ENCODE data around the gene JAG2. TPM values are rescaled to one million over a fixed set of nuclear protein-coding genes. Genes with fewer than 3 reads are reported as not detected.

Gene JAG2
- total RNA-seq, 2 experiments from 2014 or later, result 0.76 to 3.2 TPM

DNA sequence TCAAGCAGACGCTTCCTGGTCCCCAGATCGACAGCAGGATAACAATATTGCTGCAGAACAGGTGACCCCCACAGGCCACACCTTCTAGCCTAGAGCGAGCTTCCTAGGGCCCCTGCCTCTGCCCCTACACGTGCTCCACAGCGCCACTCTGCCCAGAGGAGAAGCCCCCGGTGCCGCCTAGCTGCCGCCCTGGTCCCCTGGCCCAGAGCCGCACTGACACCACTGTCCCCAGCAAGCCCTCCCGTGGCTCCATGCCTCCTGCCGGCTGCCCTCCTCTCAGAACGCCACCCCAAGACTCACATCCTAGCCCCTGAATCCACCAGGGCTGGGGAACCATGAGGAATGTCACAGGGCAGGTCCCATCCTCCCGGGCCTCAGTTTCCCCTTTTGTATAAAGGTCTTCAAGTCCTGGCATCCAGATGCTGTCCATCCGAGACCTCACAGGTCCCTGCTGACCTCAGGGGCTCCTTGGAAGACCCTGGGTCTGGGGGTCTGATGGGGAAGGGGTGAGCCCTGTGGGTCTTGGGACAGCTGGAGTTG is 31.0 kb downstream of the JAG2 start:
- no peaks in the 10 kb centered on the region for H3K4me1 Mint-ChIP-seq
- no peak for ATAC-seq
- H3K4me3 Mint-ChIP-seq, result no peak overlapping the region
- H3K9me3 Mint-ChIP-seq (ENCODE audit: low read depth), result peaks cover 5% of the 10 kb centered on the region
- no peaks in the 10 kb centered on the region for H3K36me3 Mint-ChIP-seq
- CTCF ChIA-PET, result no interaction called here
- H3K27me3 Mint-ChIP-seq, result peaks cover 9% of the 10 kb centered on the region
- H3K27ac Mint-ChIP-seq, result no peak overlapping the region
- no peak for DNase-seq

DNA sequence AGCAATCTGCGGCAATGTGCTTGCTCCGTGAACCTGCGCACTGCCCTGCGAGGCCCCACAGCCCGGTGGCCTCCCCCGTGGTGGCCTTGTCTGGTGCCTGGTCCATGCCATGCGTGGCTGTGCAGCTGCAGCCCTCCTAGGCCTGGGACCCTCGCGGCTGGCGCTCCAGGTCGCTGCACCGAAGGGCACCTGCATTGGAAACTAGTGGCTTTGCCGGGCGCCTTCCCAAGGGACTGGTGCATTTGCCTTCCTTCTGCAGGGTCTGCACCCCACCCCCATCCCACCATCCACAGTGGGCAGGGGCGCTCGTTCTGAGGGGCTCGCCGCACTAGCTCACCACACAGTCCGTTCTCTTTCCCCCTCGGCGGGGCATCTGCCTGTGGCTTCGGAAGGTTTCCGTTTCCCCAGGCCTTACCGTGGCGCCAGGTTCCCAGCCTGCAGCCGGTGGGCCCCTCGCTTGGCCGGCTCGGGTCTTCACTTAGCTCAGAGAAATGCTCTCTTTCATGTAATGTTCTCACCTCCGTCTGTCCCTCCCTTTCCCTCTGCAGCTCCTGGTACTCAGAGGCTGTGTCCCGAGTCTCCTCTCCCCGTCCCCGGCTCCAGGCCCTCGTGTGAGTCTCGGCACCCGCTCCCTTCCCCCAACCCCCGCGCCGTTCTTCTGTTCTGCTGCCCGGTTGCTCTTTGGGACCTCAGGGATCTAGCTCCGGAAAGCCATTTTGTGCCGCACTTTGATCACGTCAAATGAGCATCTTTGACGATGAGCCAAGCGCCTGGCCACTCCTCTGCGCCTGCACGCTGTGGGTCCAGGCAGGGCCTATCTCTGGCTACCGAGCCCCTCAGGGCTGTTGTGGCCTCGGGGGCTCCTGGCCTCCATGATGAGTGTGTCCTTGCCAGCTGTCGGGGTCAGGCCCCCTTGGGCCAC is 31.9 kb downstream of the JAG2 start:
- Mint-ChIP-seq H3K27ac (no peak overlapping the region), H3K4me3 (no peak overlapping the region), H3K36me3 (no peaks in the 10 kb centered on the region), H3K9me3 (ENCODE audit: low read depth) (peaks cover 5% of the 10 kb centered on the region), H3K4me1 (no peaks in the 10 kb centered on the region), H3K27me3 (peaks cover 9% of the 10 kb centered on the region)
- CTCF ChIA-PET, result no interaction called here
- no peak for DNase-seq
- ATAC-seq, result no peak

DNA sequence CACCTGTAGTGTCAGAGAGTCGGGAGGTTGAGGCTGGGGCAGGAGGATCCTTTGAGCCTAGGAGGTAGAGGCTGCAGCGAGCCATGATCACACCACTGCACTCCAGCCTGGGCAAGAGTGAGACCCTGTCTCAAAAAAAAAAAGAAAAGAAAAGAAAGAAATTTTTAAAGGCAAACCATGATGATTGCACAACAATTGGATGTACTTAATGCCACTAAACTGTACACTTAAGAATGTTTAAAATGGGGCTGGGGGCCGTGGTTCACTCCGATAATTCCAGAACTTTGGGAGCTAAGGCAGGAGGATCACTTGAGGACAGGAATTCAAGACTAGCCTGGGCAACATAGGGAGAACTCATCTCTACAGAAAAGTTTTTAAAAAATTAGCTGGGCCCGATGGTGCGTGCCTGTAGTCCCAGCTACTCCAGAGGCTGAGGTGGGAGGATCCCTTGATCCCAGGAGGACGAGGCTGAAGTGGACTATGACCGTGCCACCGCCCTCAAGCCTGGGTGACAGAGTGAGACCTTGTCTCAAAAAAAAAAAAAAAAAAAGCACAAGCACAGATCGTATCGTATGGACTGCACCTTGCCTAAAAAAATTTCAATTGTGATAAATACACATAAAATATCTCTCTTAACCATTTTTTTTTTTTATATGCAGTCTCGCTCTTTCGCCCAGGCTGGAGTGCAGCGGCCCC is 32.7 kb downstream of the JAG2 start:
- Mint-ChIP-seq H3K4me1 (no peaks in the 10 kb centered on the region), H3K36me3 (no peaks in the 10 kb centered on the region), H3K27me3 (peaks cover 9% of the 10 kb centered on the region), H3K4me3 (no peak overlapping the region), H3K9me3 (ENCODE audit: low read depth) (peaks cover 5% of the 10 kb centered on the region), H3K27ac (no peak overlapping the region)
- CTCF ChIA-PET, result interaction anchor here (0.7 kb wide), 2 partner anchors 744 to 1234 kb away, joined by 3 read pairs; no protein-coding TSS in a partner anchor
- ATAC-seq (no peak), DNase-seq (no peak)

DNA sequence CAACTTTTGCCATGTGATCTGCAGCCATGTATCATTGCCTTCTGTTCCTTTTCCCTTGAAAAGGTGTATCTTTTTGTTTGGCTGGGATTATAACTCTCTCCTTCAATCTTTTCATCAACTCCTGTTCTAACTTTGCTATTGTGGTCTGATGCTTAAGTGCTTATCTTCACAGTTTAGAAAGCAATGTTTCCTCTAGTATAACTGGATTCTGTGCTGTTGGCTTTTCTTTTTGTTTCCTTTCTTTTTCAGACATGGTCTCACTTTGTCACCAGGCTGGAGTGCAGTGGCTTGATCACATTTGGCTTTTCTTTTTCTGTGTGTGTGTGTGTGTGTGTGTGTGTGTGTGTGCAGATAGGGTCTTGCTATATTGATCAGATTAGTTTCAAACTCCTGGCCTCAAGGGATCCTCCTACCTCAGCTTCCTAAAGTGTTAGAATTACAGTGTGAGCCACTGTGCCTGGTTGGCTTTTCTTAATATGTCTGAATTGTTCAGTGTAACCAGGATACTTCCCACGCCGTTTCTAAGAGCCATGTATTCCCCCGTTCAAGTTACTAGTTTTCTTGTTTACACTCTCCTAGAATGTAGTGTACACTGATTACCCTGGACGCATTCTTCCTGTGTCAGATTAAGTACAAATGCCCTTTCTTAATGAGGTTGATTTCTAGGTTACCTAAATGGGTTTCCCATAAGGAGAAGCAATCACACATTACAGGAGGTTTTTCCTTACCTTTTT is 35.5 kb downstream of the JAG2 start:
- Mint-ChIP-seq H3K27me3 (peaks cover 17% of the 10 kb centered on the region), H3K4me1 (no peaks in the 10 kb centered on the region), H3K9me3 (ENCODE audit: low read depth) (no peaks in the 10 kb centered on the region), H3K36me3 (no peaks in the 10 kb centered on the region), H3K27ac (no peak overlapping the region), H3K4me3 (no peak overlapping the region)
- DNase-seq, result no peak
- no peak for ATAC-seq
- CTCF ChIA-PET, result no interaction called here

DNA sequence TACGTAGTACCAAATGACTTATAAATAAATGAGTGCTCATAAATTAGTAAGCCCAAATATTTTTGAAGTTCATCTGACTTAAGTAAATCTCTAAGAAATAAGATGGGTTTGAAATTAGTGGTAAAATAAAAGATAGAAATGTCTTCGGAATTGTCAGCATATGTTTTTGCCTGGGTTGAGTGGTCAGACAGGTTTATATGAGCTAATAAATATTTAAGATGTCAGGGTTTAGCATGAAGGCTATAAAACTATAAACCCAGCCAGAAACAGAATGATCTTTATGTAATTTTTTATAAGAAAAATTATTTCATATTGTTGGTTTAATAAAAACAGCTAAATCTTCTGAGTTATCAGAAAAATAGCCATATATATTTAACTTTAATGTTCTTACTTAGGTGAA is 37.3 kb downstream of the JAG2 start:
- Mint-ChIP-seq H3K4me3 (no peak overlapping the region), H3K36me3 (no peaks in the 10 kb centered on the region), H3K4me1 (no peaks in the 10 kb centered on the region), H3K27ac (no peak overlapping the region), H3K27me3 (peaks cover 17% of the 10 kb centered on the region), H3K9me3 (ENCODE audit: low read depth) (no peaks in the 10 kb centered on the region)
- ATAC-seq, result no peak
- CTCF ChIA-PET, result no interaction called here
- no peak for DNase-seq

DNA sequence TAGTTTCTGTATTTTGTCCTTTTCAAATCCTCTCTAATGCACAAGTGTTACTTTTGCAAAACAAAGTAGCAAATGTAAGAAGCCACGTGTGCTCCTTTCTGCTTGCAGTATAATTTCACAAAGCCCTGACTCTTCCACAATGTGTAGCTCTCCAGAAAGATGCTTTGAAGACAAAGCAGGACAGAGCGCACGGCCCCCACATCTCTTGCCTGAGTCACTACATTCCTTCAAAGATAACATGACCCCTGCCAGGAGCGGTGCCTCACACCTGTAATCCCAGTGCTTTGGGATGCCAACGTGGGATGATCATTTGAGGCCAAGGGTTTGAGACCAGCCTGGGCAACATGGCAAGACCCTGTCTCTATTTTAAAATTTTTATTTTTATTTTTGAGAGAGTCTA is 40.5 kb downstream of the JAG2 start:
- Mint-ChIP-seq H3K36me3 (no peaks in the 10 kb centered on the region), H3K4me1 (peaks cover 3% of the 10 kb centered on the region), H3K27me3 (peaks cover 30% of the 10 kb centered on the region), H3K4me3 (no peak overlapping the region), H3K27ac (no peak overlapping the region), H3K9me3 (ENCODE audit: low read depth) (no peaks in the 10 kb centered on the region)
- CTCF ChIA-PET, result interaction anchor here (0.7 kb wide), 1 partner anchor 34 kb away, joined by 3 read pairs; no protein-coding TSS in a partner anchor
- ATAC-seq, result no peak
- no peak for DNase-seq

DNA sequence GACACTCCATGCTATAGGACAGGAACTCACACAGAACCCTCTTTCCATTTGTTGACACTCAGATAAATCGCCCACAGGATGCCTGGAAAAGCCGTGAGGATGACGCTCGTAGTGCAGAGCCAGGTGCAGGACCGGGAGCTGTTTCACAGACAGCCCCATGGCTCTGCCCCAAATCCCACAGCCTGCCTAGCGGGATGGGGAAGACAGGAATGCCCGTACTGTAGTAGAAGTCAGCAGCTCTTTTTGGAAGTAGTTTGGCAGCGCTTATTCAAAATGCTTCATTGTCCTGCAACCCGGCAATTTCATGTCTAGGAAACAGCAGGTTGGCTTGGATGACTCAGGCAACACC is 41.6 kb downstream of the JAG2 start:
- Mint-ChIP-seq H3K36me3 (no peaks in the 10 kb centered on the region), H3K9me3 (ENCODE audit: low read depth) (peaks cover 4% of the 10 kb centered on the region), H3K27ac (no peak overlapping the region), H3K4me3 (no peak overlapping the region), H3K4me1 (peaks cover 3% of the 10 kb centered on the region), H3K27me3 (peaks cover 29% of the 10 kb centered on the region)
- ATAC-seq (no peak), DNase-seq (no peak)
- CTCF ChIA-PET, result interaction anchor here (0.6 to 1.0 kb wide), 2 partner anchors 25 to 1291 kb away, joined by 3 to 4 read pairs; no protein-coding TSS in a partner anchor

DNA sequence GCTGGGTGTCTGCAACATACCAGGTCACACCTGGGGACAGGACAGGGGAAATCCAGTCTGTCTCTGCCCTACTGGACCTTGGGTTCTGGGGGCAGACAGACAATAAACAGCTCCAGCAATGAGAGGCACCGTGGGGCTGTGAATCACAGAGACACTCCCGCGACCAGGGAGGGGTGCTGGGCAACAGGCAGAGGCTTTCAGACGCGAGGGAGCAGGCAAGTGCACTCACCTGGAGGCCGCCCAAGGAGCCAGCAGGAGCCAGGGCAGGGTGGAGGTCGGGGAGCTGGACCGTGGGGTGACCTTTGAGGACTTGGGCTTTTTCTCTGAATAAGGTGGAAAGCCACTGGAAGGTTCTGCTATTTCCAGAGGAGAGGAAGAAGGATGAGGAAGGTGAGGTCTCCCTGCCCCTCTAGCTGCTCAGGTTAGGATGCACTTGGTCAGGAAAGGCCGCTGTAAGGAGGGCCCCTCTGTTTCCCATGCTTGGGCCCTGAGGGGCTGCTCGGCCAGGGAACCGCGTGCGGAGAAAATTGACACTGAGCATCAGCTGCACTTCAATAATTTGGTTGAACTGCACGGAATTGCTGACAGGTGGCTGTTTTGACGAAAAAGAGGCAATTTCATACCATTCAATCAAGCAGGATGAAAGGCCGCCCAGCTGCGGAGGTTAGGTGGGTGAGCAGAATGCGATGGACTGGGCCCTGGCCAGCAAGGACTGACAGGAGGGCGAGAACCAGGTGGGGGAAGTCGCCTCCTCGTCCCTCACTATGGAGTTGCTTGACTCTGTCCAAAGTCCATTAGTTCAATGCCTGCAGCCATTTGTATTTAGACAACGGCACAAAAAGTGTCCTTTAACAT is 42.2 kb downstream of the JAG2 start:
- H3K27me3 Mint-ChIP-seq, result peaks cover 29% of the 10 kb centered on the region
- H3K4me1 Mint-ChIP-seq, result peaks cover 3% of the 10 kb centered on the region
- H3K9me3 Mint-ChIP-seq (ENCODE audit: low read depth), result peaks cover 8% of the 10 kb centered on the region
- H3K4me3 Mint-ChIP-seq, result no peak overlapping the region
- H3K27ac Mint-ChIP-seq, result no peak overlapping the region
- ATAC-seq, result no peak
- CTCF ChIA-PET, result interaction anchor here (0.6 to 1.0 kb wide), 2 partner anchors 25 to 1290 kb away, joined by 3 to 4 read pairs; no protein-coding TSS in a partner anchor
- peak; percentile 36 for DNase-seq
- H3K36me3 Mint-ChIP-seq, result no peaks in the 10 kb centered on the region

DNA sequence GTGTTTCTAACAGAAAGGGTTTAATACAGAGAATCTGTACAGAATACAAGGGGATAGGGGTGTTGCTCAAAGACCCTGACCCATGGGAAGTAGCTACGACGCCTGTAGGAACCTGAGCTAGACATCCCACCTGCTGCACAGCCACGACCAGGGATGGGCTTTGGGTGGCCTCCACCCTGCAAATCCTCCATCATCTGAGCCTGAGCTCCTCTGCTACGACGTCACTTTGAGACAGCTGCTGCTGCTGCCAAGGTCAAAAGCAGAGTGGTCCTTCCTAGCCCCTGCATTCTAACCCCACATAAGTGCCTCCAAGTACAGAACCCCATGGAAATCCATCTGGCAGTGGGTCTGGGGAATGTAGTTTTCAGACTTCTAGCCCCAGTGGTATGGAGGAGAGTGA is 43.8 kb downstream of the JAG2 start:
- CTCF ChIA-PET, result interaction anchor here (0.8 kb wide), 1 partner anchor 1706 kb away, joined by 3 read pairs; no protein-coding TSS in a partner anchor
- H3K4me3 Mint-ChIP-seq, result no peak overlapping the region
- DNase-seq (no peak), ATAC-seq (no peak)
- no peaks in the 10 kb centered on the region for H3K36me3 Mint-ChIP-seq
- peaks cover 3% of the 10 kb centered on the region for H3K4me1 Mint-ChIP-seq
- peaks cover 29% of the 10 kb centered on the region for H3K27me3 Mint-ChIP-seq
- H3K27ac Mint-ChIP-seq, result no peak overlapping the region
- peaks cover 12% of the 10 kb centered on the region for H3K9me3 Mint-ChIP-seq (ENCODE audit: low read depth)

DNA sequence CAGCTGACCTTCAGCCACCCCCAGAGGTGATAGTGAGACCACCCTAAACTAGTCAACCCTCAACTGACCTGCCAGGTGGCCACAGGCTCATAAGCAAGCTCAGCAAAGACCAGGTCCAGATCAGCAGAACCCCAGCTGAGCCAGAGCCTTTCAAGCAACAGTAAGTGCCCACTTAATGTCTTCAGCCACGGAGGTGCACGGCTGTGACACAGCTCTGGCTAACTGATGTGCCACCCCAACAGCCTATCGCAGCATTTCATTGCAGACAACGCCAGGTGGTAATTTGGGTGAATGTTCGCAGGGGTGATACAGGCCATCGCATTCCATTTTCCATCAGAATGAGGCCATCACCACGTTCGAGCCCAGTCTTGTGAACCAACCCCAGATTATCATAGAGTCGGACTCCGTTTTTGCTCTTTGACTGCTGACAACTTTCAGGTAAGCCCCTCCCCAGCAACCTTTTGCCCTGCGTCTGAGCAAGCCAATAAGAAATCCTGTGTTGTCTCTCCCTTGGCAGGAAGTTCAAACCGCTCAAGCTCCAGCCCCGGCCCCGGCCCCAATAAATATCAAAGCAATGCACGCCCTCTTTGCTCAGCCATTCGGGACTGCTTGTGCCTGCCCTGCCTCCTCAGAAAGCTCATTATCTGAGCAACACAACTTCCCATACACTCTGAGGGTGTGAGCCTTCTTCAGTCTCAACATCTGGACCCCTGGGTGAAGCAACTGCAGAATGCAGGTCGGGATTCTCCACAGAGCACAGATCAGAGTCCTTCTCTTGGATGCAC is 44.4 kb downstream of the JAG2 start:
- peaks cover 3% of the 10 kb centered on the region for H3K4me1 Mint-ChIP-seq
- no peak overlapping the region for H3K27ac Mint-ChIP-seq
- CTCF ChIA-PET, result interaction anchor here (0.8 kb wide), 1 partner anchor 1706 kb away, joined by 3 read pairs; no protein-coding TSS in a partner anchor
- H3K27me3 Mint-ChIP-seq, result peaks cover 27% of the 10 kb centered on the region
- DNase-seq, result peak; percentile 33
- no peak overlapping the region for H3K4me3 Mint-ChIP-seq
- no peak for ATAC-seq
- H3K9me3 Mint-ChIP-seq (ENCODE audit: low read depth), result peaks cover 12% of the 10 kb centered on the region
- H3K36me3 Mint-ChIP-seq, result no peaks in the 10 kb centered on the region

DNA sequence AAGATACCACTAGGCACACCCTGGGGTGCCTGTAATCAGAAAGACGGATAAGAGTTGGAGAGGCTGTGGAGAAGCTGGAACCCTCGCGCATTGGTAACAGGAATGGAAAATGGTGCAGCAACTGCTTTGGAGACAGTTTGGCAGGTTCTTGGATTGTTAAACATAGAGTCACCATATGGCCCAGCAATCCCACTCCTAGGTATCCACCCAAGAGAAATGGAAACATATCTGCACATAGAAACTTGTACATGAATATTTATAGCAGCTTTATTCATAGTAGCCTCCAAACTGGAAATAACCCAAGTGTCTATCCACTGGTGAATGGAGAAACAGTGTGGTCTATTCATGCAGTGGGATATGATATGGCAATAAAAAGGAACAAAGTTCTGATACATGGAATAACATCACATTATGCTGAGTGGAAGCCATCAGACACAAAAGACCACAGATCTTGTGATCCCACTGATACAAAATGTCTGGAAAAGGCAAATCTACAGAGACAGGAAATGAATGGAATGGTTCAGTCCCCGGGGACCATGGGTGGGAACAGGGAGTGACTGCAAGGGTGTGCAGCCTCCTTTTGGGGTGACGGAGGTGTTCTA is 45.4 kb downstream of the JAG2 start:
- no peak overlapping the region for H3K4me3 Mint-ChIP-seq
- peaks cover 3% of the 10 kb centered on the region for H3K4me1 Mint-ChIP-seq
- H3K36me3 Mint-ChIP-seq, result no peaks in the 10 kb centered on the region
- H3K9me3 Mint-ChIP-seq (ENCODE audit: low read depth), result peaks cover 12% of the 10 kb centered on the region
- H3K27me3 Mint-ChIP-seq, result peaks cover 27% of the 10 kb centered on the region
- ATAC-seq (no peak), DNase-seq (peak; percentile 23)
- H3K27ac Mint-ChIP-seq, result no peak overlapping the region
- CTCF ChIA-PET, result no interaction called here
